Left forelimb (tissue), 1 donor: ENCODE measurements around the gene HMOX2.
A peak's percentile ranks its signal among the peaks of the same experiment; 100 is the strongest.

ENCODE experiments used
- DNase-seq: peaks from one replicate; pipeline ENCODE4 v3.0.0-alpha.2; 2018; ENCODE audit warnings: low spot score

Gene HMOX2

DNA sequence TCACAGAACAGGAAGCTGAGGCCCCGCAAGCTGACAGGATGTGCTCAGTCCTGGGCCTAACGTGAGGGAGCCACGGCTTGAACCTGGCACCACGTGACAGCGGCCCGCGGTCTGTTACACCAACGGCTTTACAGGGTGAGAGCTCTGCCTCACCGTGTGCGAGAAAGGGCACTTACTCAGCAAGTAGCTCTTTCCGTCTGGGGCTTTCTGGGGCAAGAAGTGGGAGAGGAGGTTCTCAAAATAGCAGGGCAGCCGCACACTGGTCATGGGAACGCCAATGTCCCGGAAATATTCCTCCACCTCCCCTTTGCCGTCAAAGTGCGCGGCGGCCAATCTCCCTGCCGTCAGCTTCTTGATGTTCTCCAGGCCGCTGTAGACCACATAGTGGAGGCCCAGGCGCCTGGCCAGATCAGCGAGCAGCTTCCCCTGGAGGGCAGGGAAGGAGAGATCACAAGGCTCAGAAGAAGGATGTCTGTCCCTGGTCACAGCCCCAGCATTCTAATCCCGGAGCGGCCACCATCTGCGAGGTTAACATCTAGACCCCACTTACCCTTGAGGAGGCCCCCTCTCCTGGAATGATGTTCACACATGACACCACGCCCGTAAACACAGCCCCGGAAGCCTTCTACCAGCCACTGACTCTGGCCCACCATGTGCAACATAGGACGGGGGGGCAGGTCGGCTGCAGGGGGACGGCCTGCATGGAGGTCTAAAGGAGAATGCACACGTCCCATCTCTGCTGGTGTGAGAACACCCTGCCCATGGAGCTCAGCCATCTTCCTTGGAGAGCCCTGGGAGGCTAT is 10.0 kb upstream of the HMOX2 start:
- DNase-seq: no peak

DNA sequence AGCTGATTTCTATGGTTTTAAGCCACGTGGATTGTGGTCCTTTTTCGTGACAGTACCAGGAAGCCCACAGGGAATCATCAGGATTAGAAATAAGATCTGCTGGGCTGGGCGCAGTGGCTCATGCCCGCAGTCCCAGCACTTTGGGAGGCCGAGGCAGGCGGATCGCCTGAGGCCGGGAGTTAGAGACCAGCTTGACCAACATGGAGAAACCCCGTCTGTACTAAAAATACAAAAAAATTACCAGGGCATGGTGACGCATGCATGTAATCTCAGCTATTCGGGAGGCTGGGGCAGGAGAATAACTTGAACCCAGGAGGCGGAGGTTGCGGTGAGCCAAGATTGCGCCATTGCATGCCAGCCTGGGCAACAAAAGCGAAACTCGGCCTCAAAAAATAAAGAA is 8.3 kb upstream of the HMOX2 start:
- no peak for DNase-seq

DNA sequence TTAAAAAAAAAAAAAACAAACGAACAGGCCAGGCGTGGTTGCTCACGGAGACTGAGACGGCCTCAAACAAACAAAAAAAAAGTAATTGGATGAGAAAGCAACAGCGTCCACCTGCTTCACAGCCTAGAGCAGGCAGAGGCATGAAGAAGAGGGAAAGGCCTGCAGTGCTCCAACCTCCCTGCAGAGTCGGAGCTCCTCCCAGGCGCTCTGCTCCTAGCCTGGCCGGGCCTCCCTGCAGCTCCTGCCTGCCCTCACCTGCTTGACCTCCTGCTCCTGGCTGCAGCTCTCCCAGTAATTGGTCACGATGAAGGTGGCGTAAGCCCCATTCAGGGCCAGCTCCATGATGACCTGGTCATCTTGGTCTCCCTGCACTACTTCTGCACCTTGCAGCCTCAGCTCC is 7.2 kb upstream of the HMOX2 start:
- no peak for DNase-seq

- DNase-seq: no peak
Observed at GRCh38 chr16:4471869-4472268, 4.3 kb upstream of the HMOX2 start.

DNA sequence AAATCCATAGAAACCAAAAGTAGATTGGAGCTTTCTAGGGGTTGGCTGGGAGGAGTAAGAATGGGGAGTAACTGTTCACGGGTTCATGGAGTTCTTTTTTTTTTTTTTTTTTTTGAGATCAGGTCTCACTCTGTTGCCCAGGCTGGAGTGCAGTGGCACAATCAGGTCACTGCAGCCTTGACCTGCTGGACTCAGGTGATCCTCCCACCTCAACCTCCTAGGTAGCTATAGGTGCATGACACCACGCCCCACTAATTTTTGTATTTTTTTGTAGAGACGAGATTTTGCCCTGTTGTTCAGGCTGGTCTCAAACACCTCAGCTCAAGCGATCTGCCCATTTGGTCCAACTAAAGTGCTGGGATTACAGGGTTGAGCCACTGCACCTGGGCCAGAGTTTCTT is 3.3 kb upstream of the HMOX2 start:
- DNase-seq: no peak

GRCh38 chr16:4474192-4474961 is 1.8 kb upstream of the HMOX2 start, which contains the start of gene NMRAL1:
Gene NMRAL1 (minus strand): TSS chr16:4474625. CDS start chr16:4474132, 493 bp downstream.
- peak; percentile 95 for DNase-seq

GRCh38 chr16:4477966-4478365 is 1.8 kb downstream of the HMOX2 start:
- DNase-seq: no peak

DNA sequence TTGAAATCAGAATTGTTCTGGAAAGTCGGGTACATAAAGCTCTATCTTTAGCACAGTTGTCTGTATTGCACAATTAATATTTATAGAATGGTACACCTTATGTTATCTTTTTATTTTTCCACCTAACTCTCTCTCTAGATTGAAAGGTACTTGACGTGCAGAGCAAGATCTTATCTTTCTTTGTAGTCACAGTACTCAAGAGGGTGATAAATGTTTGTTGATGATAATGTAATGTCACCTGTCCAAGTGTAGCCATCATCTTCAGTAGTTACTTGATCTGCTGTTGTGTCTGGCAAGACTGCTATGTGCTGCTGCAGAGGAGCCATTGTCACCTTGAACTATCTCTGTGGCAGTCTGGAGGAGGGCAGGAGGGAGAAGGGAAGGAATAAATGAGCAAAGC is 5.3 kb downstream of the HMOX2 start:
- DNase-seq: no peak

DNA sequence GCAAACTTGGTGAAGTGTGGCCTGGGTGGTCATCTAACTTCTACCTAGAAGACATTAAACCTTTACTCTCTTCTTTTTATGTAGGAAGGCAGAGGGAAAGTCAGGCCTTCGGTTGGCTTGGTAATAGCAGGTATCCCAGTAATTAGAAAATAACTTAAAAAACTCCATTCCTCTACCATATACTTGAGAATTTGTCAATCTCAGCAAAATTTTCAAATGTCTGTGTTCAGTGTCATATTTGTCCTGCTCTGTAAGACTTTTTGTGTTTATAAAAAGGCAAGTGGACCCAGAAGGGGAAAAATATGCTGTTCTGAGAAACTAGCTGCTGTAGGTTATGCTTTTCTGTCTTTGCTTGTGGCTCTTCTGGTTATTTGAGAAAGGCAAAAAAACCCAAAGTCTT is 5.8 kb downstream of the HMOX2 start:
- no peak for DNase-seq

GRCh38 chr16:4486126-4486893 is 10.1 kb downstream of the HMOX2 start:
- no peak for DNase-seq

- DNase-seq: no peak
Observed at GRCh38 chr16:4487955-4488498, 11.8 kb downstream of the HMOX2 start.

- DNase-seq: no peak
Observed at GRCh38 chr16:4488499-4488967, 12.3 kb downstream of the HMOX2 start.

DNA sequence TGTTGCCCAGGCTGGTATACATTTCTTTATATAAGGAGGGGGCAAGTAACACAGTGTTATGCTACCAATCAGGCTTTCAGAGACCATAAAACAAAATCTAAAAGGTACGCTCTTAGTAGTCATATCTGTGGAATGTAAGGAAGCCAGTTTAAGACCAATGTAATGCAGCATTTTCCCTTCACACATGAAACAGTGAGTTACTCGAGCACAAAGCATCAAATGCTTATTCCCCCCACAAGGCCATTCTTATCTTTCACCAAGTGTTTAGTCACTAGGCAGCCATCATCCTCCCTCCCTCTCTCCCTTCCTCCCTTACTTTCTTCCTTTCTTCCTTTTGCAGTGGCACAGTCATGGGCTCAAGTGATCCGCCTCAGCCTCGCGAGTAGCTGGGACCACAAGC is 12.8 kb downstream of the HMOX2 start:
- DNase-seq: no peak

DNA sequence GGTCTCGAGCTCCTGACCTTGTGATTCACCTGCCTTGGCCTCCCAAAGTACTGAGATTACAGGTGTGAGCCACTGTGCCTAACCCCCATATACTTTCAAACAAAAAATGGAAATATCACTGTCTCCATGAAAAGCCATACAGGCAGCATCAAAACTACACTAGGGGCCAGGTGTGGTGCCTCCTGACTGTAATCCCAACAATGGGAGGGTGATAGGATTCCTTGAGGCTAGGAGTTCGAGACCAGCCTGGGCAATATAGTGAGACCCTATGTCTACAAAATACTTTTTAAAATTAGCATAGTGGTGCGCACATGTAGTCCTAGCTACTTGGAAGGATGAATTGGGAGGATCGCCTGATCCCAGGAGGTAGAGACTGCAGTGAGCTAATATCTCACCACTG is 15.7 kb downstream of the HMOX2 start:
- DNase-seq: no peak

DNA sequence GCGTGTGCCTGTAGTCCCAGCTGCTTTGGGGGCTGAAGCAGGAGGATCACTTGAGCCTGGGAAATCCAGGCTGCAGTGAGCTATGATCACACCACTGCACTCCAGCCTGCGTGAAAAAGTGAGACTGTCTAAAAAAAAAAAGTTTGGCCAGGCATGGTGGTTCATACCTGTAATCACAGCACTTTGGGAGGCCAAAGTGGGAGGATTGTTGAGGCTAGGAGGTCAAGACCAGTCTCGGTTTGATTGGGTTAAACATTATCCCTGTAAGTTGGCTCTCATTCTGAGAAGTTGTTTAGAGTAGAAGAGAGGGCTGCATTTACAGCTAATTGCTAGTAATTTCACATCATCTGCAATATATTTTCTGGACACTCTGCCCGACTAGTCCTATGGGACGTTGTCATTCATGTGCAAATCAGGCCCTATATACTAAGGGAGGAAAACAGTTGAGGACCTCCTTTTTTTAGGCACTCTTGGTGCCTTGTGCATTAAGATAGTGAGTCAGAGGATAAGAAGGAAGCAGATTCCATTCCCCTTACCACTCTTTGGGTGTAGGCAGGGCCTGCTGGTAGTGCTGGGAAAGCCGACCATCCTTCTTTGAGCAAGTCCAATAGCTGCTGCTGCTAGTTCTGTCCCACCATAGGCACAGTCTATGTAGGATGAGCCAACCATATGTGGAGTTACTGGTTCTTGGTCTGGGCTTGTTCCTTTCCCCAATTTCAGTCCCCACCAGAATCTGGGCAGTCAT is 18.7 kb downstream of the HMOX2 start:
- DNase-seq: no peak

GRCh38 chr16:4495766-4496165 is 19.6 kb downstream of the HMOX2 start:
- DNase-seq: no peak

GRCh38 chr16:4496305-4496704 is 20.1 kb downstream of the HMOX2 start:
- DNase-seq: no peak

- no peak for DNase-seq
Observed at GRCh38 chr16:4498546-4499195, 22.5 kb downstream of the HMOX2 start.

- DNase-seq: no peak
Observed at GRCh38 chr16:4499196-4499555, 23.0 kb downstream of the HMOX2 start.

DNA sequence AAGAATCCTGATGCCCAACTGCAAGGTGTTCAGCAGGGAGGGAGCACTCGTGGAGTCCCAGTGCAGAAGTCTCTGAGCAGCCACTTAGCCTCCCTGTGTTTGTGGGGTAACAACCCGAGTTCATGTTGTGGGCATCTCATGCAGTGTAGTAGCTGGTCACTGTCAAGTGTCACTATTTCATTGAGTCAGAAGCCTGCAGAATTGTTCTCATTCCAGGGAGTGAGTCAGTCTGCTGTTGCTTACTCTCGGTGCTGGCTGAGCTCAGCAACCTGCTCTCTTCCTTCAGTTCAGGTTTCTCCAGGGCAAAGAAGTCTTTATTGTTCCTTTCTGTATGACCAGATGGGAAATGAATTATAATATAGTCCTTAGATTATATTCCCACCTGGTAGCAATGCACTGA is 24.1 kb downstream of the HMOX2 start:
- no peak for DNase-seq

DNA sequence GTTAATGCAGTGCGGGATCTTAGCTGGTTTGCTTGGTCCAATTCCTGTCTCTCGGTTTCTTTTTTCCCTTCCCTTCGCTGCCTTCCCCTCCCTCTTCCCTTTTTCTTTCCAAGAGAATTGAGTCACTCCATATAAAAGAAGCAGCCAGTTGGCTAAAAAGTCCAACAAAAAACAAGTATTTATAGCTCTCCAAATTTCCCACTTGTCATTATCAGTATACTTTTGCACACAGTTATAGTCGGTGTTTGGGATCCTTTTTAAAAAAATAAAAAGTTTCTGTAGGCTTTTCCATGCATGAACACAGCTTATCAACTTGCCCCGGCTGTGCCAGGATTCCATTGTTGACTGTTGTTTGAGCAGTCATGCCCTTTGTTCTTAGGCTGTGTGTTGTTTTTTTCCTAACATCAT is 24.9 kb downstream of the HMOX2 start:
- no peak for DNase-seq
